Measurements from ENCODE around the gene ADAR. TPM values are rescaled to one million over a fixed set of nuclear protein-coding genes. Genes with fewer than 3 reads are reported as not detected.

ADAR gene
- total RNA-seq, 1 experiment from 2014 or later, result 221 TPM

GRCh38 chr1:154577346-154578057 lies 30.5 kb downstream of the ADAR start (continued):
- TF ChIP-seq ZNF263 (CRISPR knock-in tag; IDR thresholded peaks at IDR 0.05; ENCODE audit: low read depth) (no peak), TP53 (CRISPR knock-in tag; IDR thresholded peaks at IDR 0.05) (no peak), ERG (CRISPR knock-in tag; IDR thresholded peaks at IDR 0.05) (no peak), CDX4 (CRISPR knock-in tag; IDR thresholded peaks at IDR 0.05; ENCODE audit: borderline replicate concordance) (no peak), PRDM15 (CRISPR knock-in tag; IDR thresholded peaks at IDR 0.05) (no peak), USF1 (CRISPR knock-in tag; IDR thresholded peaks at IDR 0.05) (no peak), FOXP4 (CRISPR knock-in tag; IDR thresholded peaks at IDR 0.05) (no peak), HMGA2 (CRISPR knock-in tag; IDR thresholded peaks at IDR 0.05) (no peak), ATF1 (CRISPR knock-in tag; IDR thresholded peaks at IDR 0.05) (no peak), NFYB (CRISPR knock-in tag; conservative IDR thresholded peaks at IDR 0.05; ENCODE audit: low read depth) (no peak)

GRCh38 chr1:154575951-154576566 lies 31.9 kb downstream of the ADAR start:
- H3K9me3 Mint-ChIP-seq, result no peaks in the 10 kb centered on the region
- ChIA-PET CTCF (interaction anchor here (0.5 to 3.6 kb wide), 3 partner anchors 16 to 61 kb away, joined by 3 to 9 read pairs (median 4); no protein-coding TSS in a partner anchor), POLR2A (interaction anchor here (1.0 to 1.8 kb wide), 2 partner anchors 9 to 29 kb away, joined by 4 to 5 read pairs; partner anchors contain the start of gene CHRNB2)
- DNase-seq (ENCODE audit: low spot score) (no peak), ATAC-seq (no peak)
- TF ChIP-seq HMGA2 (CRISPR knock-in tag; IDR thresholded peaks at IDR 0.05), result no peak
- TF ChIP-seq ATF2 (CRISPR knock-in tag; IDR thresholded peaks at IDR 0.05; ENCODE audit: borderline replicate concordance, low read depth), result no peak
- TF ChIP-seq OVOL2 (CRISPR knock-in tag; IDR thresholded peaks at IDR 0.05; ENCODE audit: borderline replicate concordance), result no peak
- peaks cover 21% of the 10 kb centered on the region for H3K36me3 Mint-ChIP-seq
- no peaks in the 10 kb centered on the region for H3K27me3 Mint-ChIP-seq (ENCODE audit: low read depth)
- no peak overlapping the region for H3K4me3 Mint-ChIP-seq
- peak overlapping the region; percentile 18; the same call in 1 of the 2 replicates for H3K27ac Mint-ChIP-seq
- H3K4me1 Mint-ChIP-seq, result peaks cover 15% of the 10 kb centered on the region

All from WTC11 (cell line).